ENCODE results near the gene BOLA1. TPM values are rescaled to one million over a fixed set of nuclear protein-coding genes. Genes with fewer than 3 reads are reported as not detected.

The BOLA1 gene
- polyA plus RNA-seq, 1 of the 3 experiments (the other 2 are of a cell fraction) = 24.6 TPM

DNA sequence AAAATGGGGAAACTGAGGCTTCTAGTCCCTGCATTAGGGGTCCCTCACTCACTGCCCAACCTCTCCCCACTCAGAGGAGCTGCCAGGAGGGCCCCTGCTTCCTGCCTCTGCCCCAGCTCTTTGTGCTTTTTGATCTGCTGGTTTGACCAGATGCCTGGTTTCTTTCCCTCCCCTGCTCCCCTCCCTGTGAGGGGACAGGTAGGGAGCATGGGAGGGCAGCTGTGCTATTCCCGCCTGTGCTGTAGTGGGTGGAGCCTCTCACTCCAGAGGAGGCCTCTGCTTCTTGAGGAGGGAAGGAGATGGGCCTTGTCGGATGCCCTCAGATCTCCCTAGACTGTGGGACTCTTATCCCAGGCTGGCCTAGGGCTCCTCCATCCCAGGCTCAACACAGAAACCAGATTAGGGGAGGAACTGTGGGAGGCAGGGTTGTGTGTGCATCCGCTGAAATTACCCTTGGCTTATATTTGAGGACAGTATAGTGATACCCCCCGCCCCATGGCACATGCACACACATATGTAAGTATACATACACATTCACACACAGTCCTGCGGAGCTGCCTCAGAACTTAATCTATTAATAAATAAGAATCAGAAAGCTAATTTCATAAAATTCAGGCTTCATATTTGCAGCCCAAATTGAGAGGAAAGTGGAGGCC is 4.6 kb downstream of the BOLA1 start:
- H3F3A ChIP-seq (replicated peaks; ENCODE audit: insufficient read depth) = peaks cover 6% of the 10 kb centered on the region
- no peak overlapping the region for H3K4me2 ChIP-seq
- 93% methylated on average over 3 of the region's 5 CpGs for WGBS (ENCODE audit: low lambda C conversion rate)
- TF ChIP-seq FOXJ3 (CRISPR knock-in tag; IDR thresholded peaks at IDR 0.05) = no peak
- H3K79me2 ChIP-seq (ENCODE audit: insufficient read depth) = no peaks in the 10 kb centered on the region
- CTCF ChIA-PET = interaction anchor here (1.5 kb wide), 1 partner anchor 15 kb away, joined by 5 read pairs; a partner anchor contains a TSS
- H3K4me3 ChIP-seq (ENCODE audit: low read depth in 2 of 2, low read length in 1 of 2) = no peak overlapping the region
- POLR2A ChIA-PET = interaction anchor here (0.8 kb wide), 1 partner anchor 17 kb away, joined by 3 read pairs; a partner anchor contains a TSS
- no peaks in the 10 kb centered on the region for H4K20me1 ChIP-seq (ENCODE audit: insufficient read depth)
- no peaks in the 10 kb centered on the region for H3K9me2 ChIP-seq
- H3K36me3 ChIP-seq (replicated peaks in 1 of 2; ENCODE audit: control insufficient read depth in 1 of 2, insufficient read depth in 2 of 2, low read length in 1 of 2) = peaks cover 0 to 20% of the 10 kb centered on the region in 2 experiments
- H2AFZ ChIP-seq (ENCODE audit: low read depth) = no peak overlapping the region
- H3K27me3 ChIP-seq (ENCODE audit: insufficient read depth) = no peaks in the 10 kb centered on the region
- DNase-seq = no peak
- no peak overlapping the region for H3K9ac ChIP-seq
- H3K4me1 ChIP-seq (ENCODE audit: control insufficient read depth in 1 of 2, insufficient read depth in 2 of 2, low read depth in 1 of 2, low read length in 1 of 2) = peaks cover 0 to 13% of the 10 kb centered on the region in 2 experiments; a peak in 1 of 4 replicates
- H3K9me3 ChIP-seq = no peaks in the 10 kb centered on the region
- no peak overlapping the region for H3K27ac ChIP-seq (ENCODE audit: low read depth in 2 of 2, low read length in 1 of 2)

DNA sequence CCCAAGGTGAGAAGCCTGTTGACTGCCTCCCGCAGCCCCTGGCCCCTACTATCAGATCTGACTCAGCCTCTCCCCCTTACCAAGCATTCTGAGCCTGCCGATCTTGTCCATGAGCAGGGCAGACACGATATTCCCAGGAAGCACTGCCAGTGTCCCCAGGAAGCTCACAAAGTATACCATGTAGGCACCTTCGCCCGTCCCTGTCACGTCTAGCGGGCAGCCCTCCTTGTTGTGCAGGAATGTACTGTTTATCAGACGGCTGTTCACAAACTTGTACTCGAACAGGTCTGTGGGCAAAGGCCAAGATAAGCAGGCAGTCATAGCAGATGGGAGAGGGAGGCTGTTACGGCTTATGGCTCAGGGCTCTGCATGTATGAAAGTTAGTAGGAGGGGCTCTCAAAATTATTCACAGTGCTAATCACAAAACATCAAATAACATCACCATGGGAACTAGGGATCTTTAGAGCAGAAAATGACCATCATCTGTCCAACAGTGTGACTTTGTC is 7.3 kb downstream of the BOLA1 start:
- 90% methylated on average over 8 of the region's 10 CpGs for WGBS (ENCODE audit: low lambda C conversion rate)
- Histone ChIP-seq H3K9ac (no peak overlapping the region), H3K4me2 (no peak overlapping the region), H3K4me1 (ENCODE audit: control insufficient read depth in 1 of 2, insufficient read depth in 2 of 2, low read depth in 1 of 2, low read length in 1 of 2) (no peaks in the 10 kb centered on the region), H4K20me1 (ENCODE audit: insufficient read depth) (no peaks in the 10 kb centered on the region), H3F3A (replicated peaks; ENCODE audit: insufficient read depth) (no peaks in the 10 kb centered on the region), H3K4me3 (ENCODE audit: low read depth in 2 of 2, low read length in 1 of 2) (no peak overlapping the region), H3K79me2 (ENCODE audit: insufficient read depth) (no peaks in the 10 kb centered on the region), H2AFZ (ENCODE audit: low read depth) (no peak overlapping the region), H3K27ac (ENCODE audit: low read depth in 2 of 2, low read length in 1 of 2) (no peak overlapping the region), H3K9me3 (no peaks in the 10 kb centered on the region), H3K36me3 (replicated peaks in 1 of 2; ENCODE audit: control insufficient read depth in 1 of 2, insufficient read depth in 2 of 2, low read length in 1 of 2) (peaks cover 6 to 43% of the 10 kb centered on the region in 2 experiments), H3K9me2 (no peaks in the 10 kb centered on the region), H3K27me3 (ENCODE audit: insufficient read depth) (no peaks in the 10 kb centered on the region)
- CTCF ChIA-PET = interaction anchor here (1.1 kb wide), 1 partner anchor 34 kb away, joined by 3 read pairs; no protein-coding TSS in a partner anchor
- POLR2A ChIA-PET = no interaction called here
- TF ChIP-seq, protein P1, sequence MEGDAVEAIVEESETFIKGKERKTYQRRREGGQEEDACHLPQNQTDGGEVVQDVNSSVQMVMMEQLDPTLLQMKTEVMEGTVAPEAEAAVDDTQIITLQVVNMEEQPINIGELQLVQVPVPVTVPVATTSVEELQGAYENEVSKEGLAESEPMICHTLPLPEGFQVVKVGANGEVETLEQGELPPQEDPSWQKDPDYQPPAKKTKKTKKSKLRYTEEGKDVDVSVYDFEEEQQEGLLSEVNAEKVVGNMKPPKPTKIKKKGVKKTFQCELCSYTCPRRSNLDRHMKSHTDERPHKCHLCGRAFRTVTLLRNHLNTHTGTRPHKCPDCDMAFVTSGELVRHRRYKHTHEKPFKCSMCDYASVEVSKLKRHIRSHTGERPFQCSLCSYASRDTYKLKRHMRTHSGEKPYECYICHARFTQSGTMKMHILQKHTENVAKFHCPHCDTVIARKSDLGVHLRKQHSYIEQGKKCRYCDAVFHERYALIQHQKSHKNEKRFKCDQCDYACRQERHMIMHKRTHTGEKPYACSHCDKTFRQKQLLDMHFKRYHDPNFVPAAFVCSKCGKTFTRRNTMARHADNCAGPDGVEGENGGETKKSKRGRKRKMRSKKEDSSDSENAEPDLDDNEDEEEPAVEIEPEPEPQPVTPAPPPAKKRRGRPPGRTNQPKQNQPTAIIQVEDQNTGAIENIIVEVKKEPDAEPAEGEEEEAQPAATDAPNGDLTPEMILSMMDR (IDR thresholded peaks at IDR 0.05) = no peak
- TF ChIP-seq RXRA (IDR thresholded peaks at IDR 0.05; ENCODE audit: borderline replicate concordance, low read depth) (no peak), NRF1 (IDR thresholded peaks at IDR 0.05; ENCODE audit: low read depth, low read length) (no peak), NFIC (IDR thresholded peaks at IDR 0.05; ENCODE audit: borderline replicate concordance) (no peak), SMC3 (IDR thresholded peaks at IDR 0.05; ENCODE audit: low read depth, low read length) (no peak), RAD21 (IDR thresholded peaks at IDR 0.05; ENCODE audit: low read length) (no peak), FOSL2 (IDR thresholded peaks at IDR 0.05; ENCODE audit: borderline replicate concordance, low read depth) (no peak), TAF1 (IDR thresholded peaks at IDR 0.05; ENCODE audit: borderline replicate concordance, low read depth, low read length) (no peak), TEAD4 (IDR thresholded peaks at IDR 0.05; ENCODE audit: borderline replicate concordance, insufficient read depth) (no peak), TCF12 (IDR thresholded peaks at IDR 0.05) (no peak), GABPA (IDR thresholded peaks at IDR 0.05; ENCODE audit: low read depth) (no peak), MXI1 (IDR thresholded peaks at IDR 0.05; ENCODE audit: low read depth, low read length) (no peak), JUND (IDR thresholded peaks at IDR 0.05) (no peak), RFX5 (IDR thresholded peaks at IDR 0.05; ENCODE audit: low read length) (no peak), POLR2AphosphoS5 (IDR thresholded peaks at IDR 0.05; ENCODE audit: low read depth, low read length) (no peak), EZH2phosphoT487 (IDR thresholded peaks at IDR 0.05; ENCODE audit: borderline replicate concordance, low read depth) (no peak)
- TF ChIP-seq, protein P2, sequence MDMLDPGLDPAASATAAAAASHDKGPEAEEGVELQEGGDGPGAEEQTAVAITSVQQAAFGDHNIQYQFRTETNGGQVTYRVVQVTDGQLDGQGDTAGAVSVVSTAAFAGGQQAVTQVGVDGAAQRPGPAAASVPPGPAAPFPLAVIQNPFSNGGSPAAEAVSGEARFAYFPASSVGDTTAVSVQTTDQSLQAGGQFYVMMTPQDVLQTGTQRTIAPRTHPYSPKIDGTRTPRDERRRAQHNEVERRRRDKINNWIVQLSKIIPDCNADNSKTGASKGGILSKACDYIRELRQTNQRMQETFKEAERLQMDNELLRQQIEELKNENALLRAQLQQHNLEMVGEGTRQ (IDR thresholded peaks at IDR 0.05; ENCODE audit: borderline replicate concordance, low read depth, low read length) = no peak
- TF ChIP-seq, protein P3, sequence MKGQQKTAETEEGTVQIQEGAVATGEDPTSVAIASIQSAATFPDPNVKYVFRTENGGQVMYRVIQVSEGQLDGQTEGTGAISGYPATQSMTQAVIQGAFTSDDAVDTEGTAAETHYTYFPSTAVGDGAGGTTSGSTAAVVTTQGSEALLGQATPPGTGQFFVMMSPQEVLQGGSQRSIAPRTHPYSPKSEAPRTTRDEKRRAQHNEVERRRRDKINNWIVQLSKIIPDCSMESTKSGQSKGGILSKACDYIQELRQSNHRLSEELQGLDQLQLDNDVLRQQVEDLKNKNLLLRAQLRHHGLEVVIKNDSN (IDR thresholded peaks at IDR 0.05; ENCODE audit: borderline replicate concordance, low read depth) = no peak
- TF ChIP-seq, protein P4, sequence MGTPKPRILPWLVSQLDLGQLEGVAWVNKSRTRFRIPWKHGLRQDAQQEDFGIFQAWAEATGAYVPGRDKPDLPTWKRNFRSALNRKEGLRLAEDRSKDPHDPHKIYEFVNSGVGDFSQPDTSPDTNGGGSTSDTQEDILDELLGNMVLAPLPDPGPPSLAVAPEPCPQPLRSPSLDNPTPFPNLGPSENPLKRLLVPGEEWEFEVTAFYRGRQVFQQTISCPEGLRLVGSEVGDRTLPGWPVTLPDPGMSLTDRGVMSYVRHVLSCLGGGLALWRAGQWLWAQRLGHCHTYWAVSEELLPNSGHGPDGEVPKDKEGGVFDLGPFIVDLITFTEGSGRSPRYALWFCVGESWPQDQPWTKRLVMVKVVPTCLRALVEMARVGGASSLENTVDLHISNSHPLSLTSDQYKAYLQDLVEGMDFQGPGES (IDR thresholded peaks at IDR 0.05; ENCODE audit: low read depth, low read length) = no peak
- no peak for DNase-seq
